ENCODE measurements around the gene CYS1. TPM values are rescaled to one million over a fixed set of nuclear protein-coding genes. Genes with fewer than 3 reads are reported as not detected.

CYS1 gene
- 13.5 TPM for total RNA-seq

GRCh38 chr2:10079870-10080535 is at the start of gene CYS1:
Gene CYS1 (minus strand): TSS chr2:10080411. CDS start chr2:10080223, 188 bp downstream.
- H3K4me1 ChIP-seq: peaks cover 9% of the 10 kb centered on the region
- H3K27me3 ChIP-seq: no peaks in the 10 kb centered on the region

GRCh38 chr2:10129490-10129889 is 49.3 kb upstream of the CYS1 start:
- TF ChIP-seq CTCF (IDR thresholded peaks at IDR 0.05) (no peak), POLR2A (IDR thresholded peaks at IDR 0.05) (no peak), POLR2AphosphoS5 (IDR thresholded peaks at IDR 0.05; ENCODE audit: insufficient read depth in 1 of 2, low read depth in 1 of 2) (no peak)
- Histone ChIP-seq H3K4me3 (no peak overlapping the region), H3K36me3 (no peaks in the 10 kb centered on the region), H3K27ac (no peak overlapping the region), H3K9me3 (no peaks in the 10 kb centered on the region), H3K4me1 (no peaks in the 10 kb centered on the region), H3K27me3 (no peaks in the 10 kb centered on the region)
- intact Hi-C loops (cut with DNase I): no loop called here
- no peak for DNase-seq (ENCODE audit: extremely low spot score in 2 of 2)

More at GRCh38 chr2:10079870-10080535, at the start of gene CYS1:
- no peak for TF ChIP-seq POLR2A (IDR thresholded peaks at IDR 0.05)
- Histone ChIP-seq H3K27ac (peak within 1 kb of the TSS; percentile 92), H3K36me3 (no peaks in the 10 kb centered on the region), H3K4me3 (peak within 1 kb of the TSS; percentile 57 to 93), H3K9me3 (no peaks in the 10 kb centered on the region)
- intact Hi-C loops (cut with DNase I): no loop called here
- DNase-seq (ENCODE audit: extremely low spot score in 2 of 2): no peak

GRCh38 chr2:10128420-10128819 is 48.2 kb upstream of the CYS1 start:
- H3K36me3 ChIP-seq: no peaks in the 10 kb centered on the region
- H3K27ac ChIP-seq: no peak overlapping the region
- H3K27me3 ChIP-seq: no peaks in the 10 kb centered on the region
- no peak for TF ChIP-seq CTCF (IDR thresholded peaks at IDR 0.05)
- TF ChIP-seq POLR2A (IDR thresholded peaks at IDR 0.05): no peak
- no peak for TF ChIP-seq POLR2AphosphoS5 (IDR thresholded peaks at IDR 0.05; ENCODE audit: insufficient read depth in 1 of 2, low read depth in 1 of 2)
- intact Hi-C loops (cut with DNase I): no loop called here
- no peak overlapping the region for H3K4me3 ChIP-seq
- no peaks in the 10 kb centered on the region for H3K9me3 ChIP-seq
- H3K4me1 ChIP-seq: peaks cover 3% of the 10 kb centered on the region
- no peak for DNase-seq (ENCODE audit: extremely low spot score in 2 of 2)

- no peak overlapping the region for H3K27ac ChIP-seq
- H3K27me3 ChIP-seq: peaks cover 6% of the 10 kb centered on the region
- no peaks in the 10 kb centered on the region for H3K36me3 ChIP-seq
- peaks cover 19% of the 10 kb centered on the region for H3K4me1 ChIP-seq
- TF ChIP-seq POLR2AphosphoS5 (IDR thresholded peaks at IDR 0.05; ENCODE audit: insufficient read depth in 1 of 2, low read depth in 1 of 2) (no peak), CTCF (IDR thresholded peaks at IDR 0.05) (no peak), POLR2A (IDR thresholded peaks at IDR 0.05) (no peak)
- DNase-seq (ENCODE audit: extremely low spot score in 2 of 2): no peak
- no peaks in the 10 kb centered on the region for H3K9me3 ChIP-seq
- intact Hi-C loops (cut with DNase I): no loop called here
- no peak overlapping the region for H3K4me3 ChIP-seq
These were observed 46.4 kb upstream of the CYS1 start for GRCh38 chr2:10126632-10127026.

- no peak overlapping the region for H3K4me3 ChIP-seq
- H3K36me3 ChIP-seq: no peaks in the 10 kb centered on the region
- no peak for TF ChIP-seq POLR2AphosphoS5 (IDR thresholded peaks at IDR 0.05; ENCODE audit: insufficient read depth in 1 of 2, low read depth in 1 of 2)
- TF ChIP-seq CTCF (IDR thresholded peaks at IDR 0.05): no peak
- no peak for TF ChIP-seq POLR2A (IDR thresholded peaks at IDR 0.05)
- no peaks in the 10 kb centered on the region for H3K9me3 ChIP-seq
- peaks cover 25% of the 10 kb centered on the region for H3K4me1 ChIP-seq
- intact Hi-C loops (cut with DNase I): loop anchor here (1.0 kb wide), 1 partner anchor 309 kb away; no protein-coding TSS in a partner anchor
- DNase-seq (ENCODE audit: extremely low spot score in 2 of 2): no peak
- H3K27ac ChIP-seq: no peak overlapping the region
- H3K27me3 ChIP-seq: peaks cover 6% of the 10 kb centered on the region
These were observed 45.8 kb upstream of the CYS1 start for GRCh38 chr2:10125842-10126631.
